SKM-1 (cell line): ENCODE data around the gene PIAS1.
A peak's percentile ranks its signal among the peaks of the same experiment; 100 is the strongest.
"Not testable (repeated sequence)": the region's sequence is repeated elsewhere in the genome, so short reads cannot be mapped to it uniquely, and the experiment has no call there.

Experiments used
- DNase-seq: peaks from one replicate; lab custom pipeline; 2025; ENCODE audit not compliant: unreplicated experiment; lab: John Stamatoyannopoulos, UW

PIAS1 gene

GRCh38 chr15:68113751-68114150 is 59.6 kb downstream of the PIAS1 start:
- DNase-seq: no peak

DNA sequence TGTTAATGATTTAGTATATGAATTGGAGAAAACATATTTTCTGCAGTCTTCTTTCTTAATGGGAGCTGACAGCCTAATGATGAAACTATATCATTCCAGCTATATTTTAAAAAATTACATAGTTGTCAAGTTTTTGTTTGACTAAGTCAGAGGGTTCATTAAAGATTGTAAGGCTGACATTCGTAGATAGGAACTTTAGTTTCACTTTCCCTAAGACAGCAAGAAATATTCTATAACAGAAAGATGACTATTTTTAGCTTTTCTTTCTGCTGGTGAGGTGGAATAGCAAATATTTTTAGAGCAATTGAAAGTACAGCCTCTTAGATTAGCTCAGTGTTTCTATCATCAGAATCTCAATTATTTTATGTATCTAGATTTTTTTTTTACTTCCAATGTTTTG is 60.2 kb downstream of the PIAS1 start:
- DNase-seq: no peak

DNA sequence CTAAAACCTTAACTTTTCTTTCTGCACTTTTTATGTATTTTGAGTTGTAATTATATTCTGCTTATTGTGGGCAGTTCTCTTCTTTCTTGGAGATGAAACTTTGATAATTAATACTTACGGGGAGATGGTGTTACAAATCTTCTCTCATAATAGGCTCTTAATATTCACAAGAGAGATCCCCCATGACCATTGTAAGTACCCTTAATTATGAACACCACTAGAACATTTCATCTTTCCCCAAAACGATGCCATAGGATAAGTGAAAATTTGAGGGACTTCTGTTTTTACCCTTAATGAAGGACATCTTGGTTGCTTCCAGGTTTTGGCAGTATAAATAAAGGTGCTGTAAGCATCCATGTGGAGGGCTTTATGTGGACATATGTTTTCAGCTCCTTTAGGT is 60.7 kb downstream of the PIAS1 start:
- no peak for DNase-seq

DNA sequence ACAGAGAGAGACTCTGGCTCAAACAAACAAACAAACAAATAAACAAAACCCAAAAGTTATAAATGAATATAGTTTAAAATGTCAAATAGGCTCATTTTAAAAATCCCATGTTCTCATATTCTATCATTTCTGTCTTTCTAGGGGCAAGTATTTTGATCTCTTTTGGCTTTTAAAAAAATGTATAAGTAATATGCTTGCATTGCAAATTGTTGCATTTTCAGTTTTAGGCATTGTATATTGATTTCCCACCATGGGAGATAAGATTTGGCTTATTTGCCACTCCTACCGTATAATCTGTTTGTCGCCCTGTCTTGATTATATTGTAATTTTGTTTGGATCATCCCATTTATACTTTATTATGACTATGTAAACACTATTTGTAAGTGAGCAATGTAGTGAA is 70.6 kb downstream of the PIAS1 start:
- no peak for DNase-seq

DNA sequence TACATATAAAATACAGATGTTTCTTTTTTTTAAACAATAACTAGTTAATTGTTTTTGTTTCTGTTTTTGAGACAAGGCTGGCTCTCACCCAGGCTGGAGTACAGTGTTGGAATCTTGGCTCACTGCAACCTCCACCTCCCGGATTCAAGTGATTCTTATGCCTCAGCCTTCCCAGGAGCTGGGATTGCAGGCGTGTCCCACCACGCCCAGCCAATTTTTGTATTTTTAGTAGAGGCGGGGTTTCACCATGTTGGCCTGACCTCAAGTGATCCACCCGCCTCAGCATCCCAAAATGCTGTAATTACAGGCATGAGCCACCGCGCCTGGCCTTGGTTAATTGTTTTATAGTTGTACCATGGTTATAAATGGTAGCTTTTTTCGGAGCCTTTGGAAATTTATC is 72.3 kb downstream of the PIAS1 start:
- DNase-seq: no peak

- DNase-seq: no peak
Measured at GRCh38 chr15:68129072-68129471, 75.0 kb downstream of the PIAS1 start.

GRCh38 chr15:68130851-68131250 is 76.7 kb downstream of the PIAS1 start:
- no peak for DNase-seq

- DNase-seq: no peak
Measured at GRCh38 chr15:68137096-68137495, 83.0 kb downstream of the PIAS1 start.

GRCh38 chr15:68143129-68143528 is 89.0 kb downstream of the PIAS1 start:
- DNase-seq: no peak

DNA sequence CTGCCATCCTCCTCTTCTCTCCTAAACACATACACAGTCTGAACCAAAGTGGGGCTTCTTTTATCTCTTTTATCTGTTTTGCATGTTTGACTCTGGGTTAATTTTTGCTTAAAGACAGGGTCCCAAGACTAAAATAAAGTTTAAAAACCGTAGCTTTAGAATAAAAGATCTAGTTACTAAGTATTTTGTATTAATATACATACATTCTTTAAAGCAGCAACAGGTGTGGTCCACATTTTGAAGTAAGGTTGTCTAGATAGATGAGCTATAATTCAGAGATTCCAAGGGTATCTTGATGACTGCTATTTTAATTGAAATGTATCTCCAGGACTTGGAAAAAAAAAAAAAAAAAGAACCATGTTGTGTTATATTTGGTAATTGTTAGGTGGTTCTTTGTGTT is 89.7 kb downstream of the PIAS1 start:
- no peak for DNase-seq

GRCh38 chr15:68145706-68146105 is 91.6 kb downstream of the PIAS1 start:
- no peak for DNase-seq

DNA sequence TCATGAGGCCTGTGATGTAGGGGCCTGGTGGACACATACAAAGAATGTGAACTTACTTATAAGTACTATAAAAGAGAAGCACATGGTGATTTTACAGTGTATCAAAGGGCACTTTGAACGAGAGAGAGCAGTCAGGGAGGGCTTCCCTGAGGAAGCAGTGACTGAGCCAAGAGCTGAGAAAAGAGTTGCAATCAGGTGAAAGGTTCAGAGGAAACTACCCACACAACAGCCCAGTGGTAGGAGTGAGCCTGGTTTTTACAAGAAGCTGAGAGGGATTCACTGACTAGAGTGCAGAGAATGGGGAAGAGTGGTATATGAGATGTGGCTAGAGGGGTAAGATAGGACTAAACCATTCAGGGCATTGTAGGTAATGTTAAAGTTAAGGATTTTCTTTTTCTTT is 93.9 kb downstream of the PIAS1 start:
- DNase-seq: no peak

- DNase-seq: no peak
Measured at GRCh38 chr15:68149059-68149458, 94.9 kb downstream of the PIAS1 start.

DNA sequence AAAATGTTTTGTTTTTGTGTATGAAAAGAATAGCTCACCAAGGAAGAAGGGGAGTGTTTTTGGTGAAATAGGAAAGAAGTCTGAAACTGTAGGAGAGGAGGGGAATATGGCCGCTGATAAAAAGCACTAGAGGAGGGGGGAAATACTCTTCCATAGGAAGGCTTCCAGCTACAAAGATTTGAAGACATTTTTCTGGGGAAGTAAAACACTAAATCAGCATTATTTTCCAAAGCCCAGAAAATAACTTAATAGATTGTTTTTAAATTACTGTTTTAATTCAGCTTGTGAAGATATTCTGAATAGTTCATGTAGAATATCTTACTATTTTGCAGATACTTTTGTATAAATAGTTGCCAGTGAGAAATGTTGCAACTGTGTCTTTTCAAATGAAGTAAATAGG is 96.1 kb downstream of the PIAS1 start:
- DNase-seq: no peak

DNA sequence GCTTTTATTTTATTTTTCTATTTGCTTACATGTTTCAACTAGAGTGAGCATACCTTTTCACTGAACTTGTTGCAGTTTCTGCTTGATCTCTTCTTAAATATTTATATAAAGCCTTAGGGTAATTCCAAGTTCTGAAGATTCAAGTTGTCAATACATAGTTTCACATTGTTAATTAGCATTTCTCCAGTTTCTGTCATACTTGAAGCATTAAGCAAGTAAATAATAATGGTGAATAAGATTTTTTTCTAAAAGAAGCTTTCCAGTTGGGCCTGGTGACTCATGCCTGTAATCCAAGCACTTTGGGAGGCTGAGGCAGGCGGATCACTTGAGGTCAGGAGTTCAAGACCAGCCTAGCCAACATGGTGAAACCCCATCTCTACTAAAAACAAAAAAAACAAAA is 97.2 kb downstream of the PIAS1 start:
- no peak for DNase-seq

- no peak for DNase-seq
Measured at GRCh38 chr15:68152342-68152741, 98.2 kb downstream of the PIAS1 start.

DNA sequence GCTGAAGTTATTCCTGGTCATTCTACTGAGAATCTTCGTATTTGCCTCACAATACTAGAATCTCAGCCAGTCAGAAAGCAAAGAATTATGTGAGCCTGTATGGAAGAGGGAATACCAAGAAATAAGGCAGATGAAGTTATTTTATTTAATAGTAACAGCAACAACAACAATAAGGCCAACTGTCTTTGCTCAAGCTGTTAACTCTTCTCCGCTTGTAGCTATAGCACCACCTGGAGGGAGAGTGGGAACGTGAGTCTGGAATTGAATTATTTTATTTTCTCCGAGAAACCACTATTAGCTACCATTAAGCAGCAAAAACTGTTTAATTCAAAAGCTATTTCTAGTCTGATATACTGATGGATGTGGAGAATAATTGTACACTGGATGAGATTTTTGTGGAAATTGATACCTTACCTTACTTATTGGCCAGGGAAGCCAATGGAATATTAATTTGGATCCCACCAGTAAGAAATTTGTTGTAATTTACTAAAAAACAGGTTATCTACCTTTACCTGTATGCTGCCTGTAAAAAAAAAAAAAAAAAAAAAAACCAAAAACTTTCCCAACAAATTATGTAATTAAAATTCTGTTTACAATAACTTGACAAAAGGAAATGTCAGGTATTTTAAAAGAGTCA is 100.9 kb downstream of the PIAS1 start:
- DNase-seq: peak; percentile 8

- no peak for DNase-seq
Measured at GRCh38 chr15:68157074-68157473, 103.0 kb downstream of the PIAS1 start.

DNA sequence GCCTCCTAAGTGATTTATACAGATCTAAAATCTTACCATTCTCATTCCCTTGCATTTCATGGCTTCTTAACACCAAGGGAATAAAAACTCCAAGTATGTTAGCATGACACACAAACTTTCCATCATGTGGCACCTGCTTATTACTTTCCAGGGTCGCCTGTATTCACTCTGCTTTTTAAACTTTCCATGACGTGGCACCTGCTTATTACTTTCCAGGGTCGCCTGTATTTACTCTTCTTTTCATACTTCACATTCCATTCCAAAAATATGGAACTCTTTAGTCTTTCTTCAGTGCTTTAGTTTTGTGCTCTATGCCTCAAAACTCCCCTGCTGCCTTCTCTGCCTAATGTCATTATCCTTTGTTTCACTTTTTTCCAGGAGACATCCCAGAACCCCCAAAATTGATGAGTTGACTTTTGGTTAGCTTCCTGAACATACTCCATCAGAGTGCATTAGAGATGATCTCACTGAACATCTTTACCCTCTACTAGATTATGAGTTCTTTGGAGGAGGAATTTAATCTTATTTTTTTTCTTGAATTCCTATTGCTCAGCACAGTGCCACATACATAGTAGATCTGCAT is 104.0 kb downstream of the PIAS1 start:
- DNase-seq: no peak

- DNase-seq: no peak
Measured at GRCh38 chr15:68163191-68163590, 109.1 kb downstream of the PIAS1 start.

DNA sequence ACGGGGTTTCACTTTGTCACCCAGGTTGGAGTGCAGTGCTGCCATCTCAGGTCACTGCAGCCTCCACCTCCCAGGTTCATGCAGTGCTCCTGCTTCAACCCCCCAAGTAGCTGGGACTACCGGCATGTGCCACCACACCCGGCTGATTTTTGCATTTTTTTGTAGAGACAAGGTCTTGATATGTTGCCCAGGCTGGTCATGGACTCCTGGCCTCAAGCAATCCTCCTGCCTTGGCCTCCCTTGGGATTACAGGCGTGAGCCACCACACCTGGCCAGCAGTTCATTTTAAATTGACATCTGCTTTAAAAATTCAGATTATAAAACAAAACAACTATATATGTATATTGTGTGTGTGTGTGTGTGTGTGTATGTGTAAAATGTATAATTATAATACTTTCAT is 112.7 kb downstream of the PIAS1 start:
- no peak for DNase-seq

- not testable (repeated sequence) for DNase-seq
Measured at GRCh38 chr15:68172037-68172436, 117.9 kb downstream of the PIAS1 start.

DNA sequence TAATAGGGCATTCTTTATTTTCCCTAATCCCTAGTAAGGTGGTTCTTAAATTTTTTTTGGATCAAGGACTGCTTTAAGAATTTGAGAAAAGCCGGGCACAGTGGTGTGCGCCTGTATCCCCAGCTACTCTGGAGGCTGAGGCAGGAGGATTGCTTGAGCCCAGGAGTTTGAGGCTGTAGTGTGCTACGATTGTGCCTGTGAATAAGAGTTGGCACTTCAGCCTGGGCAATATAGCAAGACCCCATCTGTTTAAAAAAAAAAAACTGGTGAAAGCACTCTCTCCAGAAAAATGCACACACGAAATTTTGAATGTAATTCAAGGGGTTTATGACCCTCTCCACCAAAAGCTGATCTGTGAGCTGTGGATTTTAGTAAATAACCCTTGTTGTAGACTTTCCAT is 119.0 kb downstream of the PIAS1 start:
- no peak for DNase-seq
